Subcutaneous abdominal adipose tissue (tissue), 5 donors: Measurements from ENCODE around the gene ABCA1.
"Not testable (repeated sequence)": the region's sequence is repeated elsewhere in the genome, so short reads cannot be mapped to it uniquely, and the experiment has no call there.

Experiments
- H3K27ac ChIP-seq: one replicate; pipeline ENCODE4 v1.7.0; 2013; ENCODE audit warnings: low read depth, mild to moderate bottlenecking, inconsistent platforms, low read length, moderate library complexity
- H3K27me3 ChIP-seq, 5 donors: one replicate each; pipeline ENCODE4 v1.7.0; 2013; ENCODE audit warnings: low read length in 5 of 5, inconsistent platforms in 1 of 5; ENCODE audit not compliant: control insufficient read depth in 5 of 5, insufficient read depth in 4 of 5
- H3K36me3 ChIP-seq, 5 donors: one replicate each; pipeline ENCODE4 v1.7.0; 2013; ENCODE audit warnings: low read length in 5 of 5; ENCODE audit not compliant: control insufficient read depth in 5 of 5, insufficient read depth in 5 of 5
- H3K4me1 ChIP-seq, 5 donors: one replicate each; pipeline ENCODE4 v1.7.0; 2013; ENCODE audit warnings: low read length in 5 of 5, mild to moderate bottlenecking in 3 of 5, moderate library complexity in 1 of 5; ENCODE audit not compliant: control insufficient read depth in 5 of 5, insufficient read depth in 5 of 5
- H3K4me3 ChIP-seq, 5 donors: one replicate each; pipeline ENCODE4 v1.7.0; 2013; ENCODE audit warnings: low read length in 5 of 5, low read depth in 1 of 5
- H3K9ac ChIP-seq, 5 donors: one replicate each; pipeline ENCODE4 v1.7.0; 2013; ENCODE audit warnings: low read length in 5 of 5, mild to moderate bottlenecking in 4 of 5, moderate library complexity in 3 of 5
- H3K9me3 ChIP-seq, 5 donors: one replicate each; pipeline ENCODE4 v1.7.0; 2013; ENCODE audit warnings: low read length in 5 of 5; ENCODE audit not compliant: control insufficient read depth in 5 of 5
- donor health status: healthy.
- donor health status: healthy.
- donor health status: healthy.
- donor health status: healthy.
- donor health status: healthy.

The ABCA1 gene

DNA sequence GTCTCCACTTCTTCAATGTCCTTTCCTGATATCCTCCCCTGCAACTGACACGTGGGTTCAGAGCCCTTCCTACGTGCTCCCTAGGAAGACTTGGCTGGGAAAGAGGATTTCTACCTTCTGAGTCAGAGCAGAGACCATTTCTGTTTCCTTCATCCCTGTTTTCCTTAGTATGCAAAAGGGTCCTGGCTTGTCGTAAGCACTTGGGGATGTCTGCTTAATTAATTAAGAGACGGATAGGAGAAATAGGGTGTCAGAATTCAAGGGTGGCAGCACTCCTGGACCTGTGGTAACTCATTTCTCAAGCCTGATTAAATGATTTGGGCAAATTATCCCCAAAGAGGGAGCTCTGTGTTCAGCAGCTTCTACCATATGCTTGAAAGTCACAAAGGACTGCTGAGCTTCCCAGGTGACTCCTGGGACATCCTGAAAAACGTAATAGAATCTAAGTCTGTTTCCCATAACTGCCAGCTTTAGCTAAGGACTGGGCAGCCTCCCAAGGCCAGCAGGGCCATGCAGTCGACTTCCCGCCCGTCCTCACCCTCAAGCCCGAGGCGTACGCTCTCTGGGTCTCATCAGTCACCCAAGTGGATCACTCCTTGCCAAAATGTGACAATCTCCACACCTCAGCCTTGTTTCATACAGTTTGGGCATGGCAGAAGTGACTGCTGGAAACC is 20.5 kb downstream of the ABCA1 start:
- Histone ChIP-seq H3K36me3 (peaks cover 5 to 15% (median 10%) of the 10 kb centered on the region in 5 donors), H3K27ac (peak overlapping the region; percentile 98), H3K4me1 (peaks cover 24 to 86% (median 78%) of the 10 kb centered on the region in 5 donors), H3K9me3 (no peaks in the 10 kb centered on the region), H3K27me3 (no peaks in the 10 kb centered on the region), H3K4me3 (peak overlapping the region in 3 of 5 donors; percentile 17 to 48 (median 40)), H3K9ac (peak overlapping the region; percentile 40 to 86 (median 64))

DNA sequence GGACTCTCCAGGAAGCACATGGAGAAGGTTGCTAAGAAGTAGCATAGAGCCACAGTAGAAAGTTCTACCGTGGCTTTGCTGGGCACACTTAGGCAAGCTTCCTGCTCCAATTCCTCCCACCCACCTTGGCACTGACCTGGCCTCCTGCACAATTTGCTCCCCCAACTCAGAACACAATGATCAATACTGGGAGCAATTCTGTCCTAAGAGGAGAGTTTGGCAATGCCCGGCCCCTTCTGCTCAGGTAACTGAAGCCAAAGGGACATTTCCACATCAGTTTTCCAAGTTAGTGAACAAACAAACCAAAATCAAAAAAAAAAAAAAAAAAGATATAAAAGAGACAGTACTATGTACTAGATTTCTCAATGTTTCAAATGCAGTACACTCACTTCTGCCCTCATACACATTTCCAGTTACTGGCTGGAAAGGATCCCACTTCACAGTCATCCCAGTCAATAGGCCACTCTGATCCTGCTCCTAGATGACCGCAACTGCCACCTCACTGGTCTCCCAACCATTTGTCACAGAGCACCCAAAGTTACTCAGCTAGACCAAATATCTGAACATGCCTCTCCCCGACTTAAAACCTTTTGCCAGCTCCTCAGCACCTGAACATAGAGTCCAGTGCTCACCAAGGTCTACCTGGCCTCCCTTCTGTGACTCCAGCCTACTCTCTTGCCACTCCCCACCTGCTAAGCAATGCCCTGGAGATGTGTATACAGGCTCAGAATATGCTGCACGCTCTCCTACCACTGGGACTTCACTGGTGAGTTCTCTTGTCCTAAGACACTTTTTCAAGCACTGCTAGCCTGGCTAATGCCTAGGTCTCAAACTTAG is 21.3 kb downstream of the ABCA1 start:
- Histone ChIP-seq H3K27ac (peak overlapping the region; percentile 98), H3K9ac (peak overlapping the region; percentile 12 to 86 (median 64)), H3K27me3 (no peaks in the 10 kb centered on the region), H3K9me3 (no peaks in the 10 kb centered on the region), H3K4me1 (peaks cover 24 to 79% (median 73%) of the 10 kb centered on the region in 5 donors), H3K4me3 (peak overlapping the region in 3 of 5 donors; percentile 4 to 48 (median 18)), H3K36me3 (peaks cover 10 to 20% (median 14%) of the 10 kb centered on the region in 5 donors)

GRCh38 chr9:104905931-104906330 is 22.0 kb downstream of the ABCA1 start:
- Histone ChIP-seq H3K27me3 (no peaks in the 10 kb centered on the region), H3K9ac (peak overlapping the region in 3 of 5 donors; percentile 19 to 75 (median 40)), H3K27ac (peak overlapping the region; percentile 98), H3K9me3 (no peaks in the 10 kb centered on the region), H3K4me3 (no peak overlapping the region), H3K4me1 (peaks cover 19 to 75% (median 73%) of the 10 kb centered on the region in 5 donors), H3K36me3 (peaks cover 13 to 26% (median 21%) of the 10 kb centered on the region in 5 donors)

DNA sequence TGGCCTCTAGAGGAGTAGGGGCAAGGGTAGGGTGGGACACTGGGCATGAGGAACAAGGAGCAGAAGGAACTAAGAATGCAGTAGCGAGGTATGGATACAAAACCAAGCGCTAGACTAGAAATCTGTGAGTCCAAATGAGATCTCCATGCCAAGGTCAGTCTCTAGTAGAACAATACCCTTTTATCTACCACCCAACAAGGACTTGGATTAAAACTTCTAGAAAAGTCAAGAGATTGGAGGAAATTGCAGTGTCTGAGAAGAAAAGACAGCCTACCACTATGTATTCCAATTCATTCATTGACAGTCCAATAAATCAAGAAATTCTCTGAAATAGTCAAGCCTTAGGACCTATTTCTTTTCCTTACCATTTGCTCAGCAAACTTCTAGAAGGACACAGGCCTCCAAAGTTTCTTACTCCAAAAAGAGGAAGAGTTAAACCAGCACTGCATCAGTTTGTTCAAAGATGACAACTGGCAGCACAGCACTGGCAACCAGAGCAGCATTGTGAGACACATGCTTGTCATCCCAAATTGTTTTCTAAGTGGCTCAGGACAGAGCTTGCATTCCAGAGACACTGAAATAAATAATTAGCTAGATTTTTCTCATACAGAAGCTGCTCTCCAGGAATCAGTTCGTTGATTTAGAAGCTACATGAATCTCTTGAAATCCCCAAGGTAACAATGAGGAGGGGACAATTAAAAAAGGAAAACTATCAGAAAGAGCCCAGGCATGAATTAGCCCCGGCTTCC is 22.6 kb downstream of the ABCA1 start:
- Histone ChIP-seq H3K4me1 (peaks cover 19 to 75% (median 72%) of the 10 kb centered on the region in 5 donors), H3K9ac (peak overlapping the region in 3 of 5 donors; percentile 13 to 75 (median 19)), H3K36me3 (peaks cover 13 to 32% (median 23%) of the 10 kb centered on the region in 5 donors), H3K9me3 (no peaks in the 10 kb centered on the region), H3K27ac (peak overlapping the region; percentile 98), H3K4me3 (no peak overlapping the region), H3K27me3 (no peaks in the 10 kb centered on the region)

- Histone ChIP-seq H3K27me3 (no peaks in the 10 kb centered on the region), H3K9me3 (no peaks in the 10 kb centered on the region), H3K36me3 (peaks cover 13 to 44% (median 34%) of the 10 kb centered on the region in 5 donors), H3K9ac (peak overlapping the region in 1 of 5 donors; percentile 6), H3K4me3 (no peak overlapping the region), H3K4me1 (peaks cover 14 to 69% (median 62%) of the 10 kb centered on the region in 5 donors), H3K27ac (peak overlapping the region; percentile 98)
These were observed 24.3 kb downstream of the ABCA1 start for GRCh38 chr9:104903609-104904008.

GRCh38 chr9:104900871-104901270 is 27.1 kb downstream of the ABCA1 start:
- no peaks in the 10 kb centered on the region for H3K27me3 ChIP-seq
- peak overlapping the region; percentile 68 for H3K27ac ChIP-seq
- peaks cover 0 to 44% (median 35%) of the 10 kb centered on the region in 5 donors for H3K4me1 ChIP-seq
- H3K9ac ChIP-seq: no peak overlapping the region
- no peak overlapping the region for H3K4me3 ChIP-seq
- H3K36me3 ChIP-seq: peaks cover 20 to 55% (median 35%) of the 10 kb centered on the region in 5 donors
- H3K9me3 ChIP-seq: no peaks in the 10 kb centered on the region

- Histone ChIP-seq H3K9ac (peak overlapping the region in 1 of 5 donors; percentile 20), H3K9me3 (no peaks in the 10 kb centered on the region), H3K4me1 (peaks cover 0 to 38% (median 30%) of the 10 kb centered on the region in 5 donors), H3K27ac (peak overlapping the region; percentile 68), H3K27me3 (no peaks in the 10 kb centered on the region), H3K36me3 (peaks cover 20 to 55% (median 35%) of the 10 kb centered on the region in 5 donors), H3K4me3 (no peak overlapping the region)
These were observed 27.6 kb downstream of the ABCA1 start for GRCh38 chr9:104900324-104900723.

GRCh38 chr9:104899759-104900247 is 28.2 kb downstream of the ABCA1 start:
- Histone ChIP-seq H3K4me1 (peaks cover 0 to 33% (median 28%) of the 10 kb centered on the region in 5 donors), H3K4me3 (no peak overlapping the region), H3K9ac (peak overlapping the region in 1 of 5 donors; percentile 20), H3K9me3 (no peaks in the 10 kb centered on the region), H3K27ac (peak overlapping the region; percentile 68), H3K36me3 (peaks cover 20 to 57% (median 35%) of the 10 kb centered on the region in 5 donors), H3K27me3 (no peaks in the 10 kb centered on the region)

DNA sequence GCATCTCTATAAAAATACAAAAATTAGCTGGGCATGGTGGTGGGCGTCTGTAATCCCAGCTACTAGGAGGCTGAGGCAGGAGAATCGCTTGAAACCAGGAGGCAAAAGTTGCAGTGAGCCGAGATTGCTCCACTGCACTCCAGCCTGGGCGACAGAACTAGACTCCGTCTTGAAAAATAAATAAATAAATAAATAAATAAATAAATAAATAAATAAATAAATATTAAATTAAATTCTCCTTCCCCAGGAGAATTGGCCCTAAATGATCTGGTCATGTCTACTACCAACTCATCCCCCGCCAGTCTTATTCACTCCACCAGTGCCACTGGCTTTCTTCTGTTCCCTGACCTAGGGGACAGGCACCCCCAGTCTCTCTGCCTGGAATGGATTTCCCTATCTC is 29.6 kb downstream of the ABCA1 start:
- H3K9me3 ChIP-seq, H3K9ac ChIP-seq, H3K4me3 ChIP-seq, H3K27me3 ChIP-seq: not testable (repeated sequence)
- peaks cover 0 to 27% (median 25%) of the 10 kb centered on the region in 5 donors for H3K4me1 ChIP-seq
- H3K36me3 ChIP-seq: peaks cover 27 to 65% (median 35%) of the 10 kb centered on the region in 5 donors
- peak overlapping the region; percentile 68 for H3K27ac ChIP-seq
